Activated T-helper 1 cell treated with Interleukin-2 at 50 U/mL for 16 hours (primary cell): ENCODE results near the gene PXDN.
"Not testable (repeated sequence)": the region's sequence is repeated elsewhere in the genome, so short reads cannot be mapped to it uniquely, and the experiment has no call there.

Experiments
- DNase-seq: peaks from one replicate; pipeline ENCODE4 v3.0.0-alpha.2; 2020; ENCODE audit warnings: low read depth

The PXDN gene

DNA sequence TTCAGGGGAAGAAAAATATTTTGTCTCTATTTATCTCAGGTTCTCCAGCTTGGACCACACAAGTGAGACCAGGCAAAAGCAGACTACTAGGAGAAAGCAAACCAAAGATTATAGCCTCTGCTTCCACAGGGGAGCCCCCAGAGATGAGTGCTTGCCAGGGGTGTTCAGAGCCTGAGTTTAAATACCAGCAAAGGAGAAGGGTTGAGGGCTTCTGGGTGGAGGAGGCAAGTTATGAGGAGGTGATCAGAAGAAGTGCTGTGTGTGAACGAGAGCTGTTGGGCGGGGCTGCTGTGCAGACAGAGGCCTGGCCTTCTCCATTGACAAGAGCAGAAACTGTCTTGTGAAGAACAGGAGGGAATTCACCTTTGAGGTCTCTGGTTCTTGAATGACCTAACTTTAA is 32.8 kb upstream of the PXDN start:
- no peak for DNase-seq

DNA sequence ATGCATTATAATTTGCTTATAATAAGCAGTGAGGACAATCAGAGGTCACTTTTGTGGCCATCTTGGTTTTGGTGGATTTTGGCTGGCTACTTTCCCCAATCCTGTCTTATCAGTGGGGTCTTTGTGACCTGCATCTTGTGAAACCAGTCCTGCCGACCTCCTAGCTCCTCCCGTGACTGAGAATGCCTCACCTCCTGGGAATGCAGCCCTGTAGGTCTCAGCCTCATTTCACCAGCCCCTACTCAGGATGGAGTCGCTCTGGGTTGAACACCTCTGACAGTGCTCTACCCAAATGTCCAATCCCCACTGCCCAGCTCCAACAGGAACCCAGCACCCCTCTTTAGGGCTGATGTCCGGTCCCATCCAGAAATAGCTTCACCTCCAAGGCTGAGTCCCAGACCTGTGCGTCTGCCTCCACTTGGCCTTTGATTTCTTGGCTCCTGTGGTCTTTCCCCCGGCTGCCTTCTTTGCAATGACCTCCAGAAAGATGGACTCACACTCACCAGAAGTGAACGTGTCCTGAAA is 31.3 kb upstream of the PXDN start:
- DNase-seq = no peak

DNA sequence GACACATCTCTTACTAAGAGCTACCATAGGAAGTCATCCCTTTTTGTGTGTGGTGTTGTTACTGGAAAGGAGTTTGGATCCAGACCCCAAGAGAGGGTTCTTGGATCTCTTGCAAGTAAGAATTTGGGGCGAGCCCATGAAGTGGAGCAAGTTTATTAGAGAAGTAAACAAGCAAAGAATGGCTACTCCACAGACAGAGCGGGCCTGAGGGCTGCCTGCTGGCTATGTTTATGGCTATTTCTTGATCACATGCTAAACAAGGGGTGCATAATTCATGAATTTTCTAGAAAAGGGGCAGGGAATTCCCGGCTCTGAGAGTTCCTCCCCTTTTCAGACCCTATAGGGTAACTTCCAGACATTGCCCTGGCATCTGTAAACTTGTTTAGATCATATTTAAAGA is 30.6 kb upstream of the PXDN start:
- no peak for DNase-seq

- no peak for DNase-seq
These were observed 29.6 kb upstream of the PXDN start for GRCh38 chr2:1773883-1774282.

DNA sequence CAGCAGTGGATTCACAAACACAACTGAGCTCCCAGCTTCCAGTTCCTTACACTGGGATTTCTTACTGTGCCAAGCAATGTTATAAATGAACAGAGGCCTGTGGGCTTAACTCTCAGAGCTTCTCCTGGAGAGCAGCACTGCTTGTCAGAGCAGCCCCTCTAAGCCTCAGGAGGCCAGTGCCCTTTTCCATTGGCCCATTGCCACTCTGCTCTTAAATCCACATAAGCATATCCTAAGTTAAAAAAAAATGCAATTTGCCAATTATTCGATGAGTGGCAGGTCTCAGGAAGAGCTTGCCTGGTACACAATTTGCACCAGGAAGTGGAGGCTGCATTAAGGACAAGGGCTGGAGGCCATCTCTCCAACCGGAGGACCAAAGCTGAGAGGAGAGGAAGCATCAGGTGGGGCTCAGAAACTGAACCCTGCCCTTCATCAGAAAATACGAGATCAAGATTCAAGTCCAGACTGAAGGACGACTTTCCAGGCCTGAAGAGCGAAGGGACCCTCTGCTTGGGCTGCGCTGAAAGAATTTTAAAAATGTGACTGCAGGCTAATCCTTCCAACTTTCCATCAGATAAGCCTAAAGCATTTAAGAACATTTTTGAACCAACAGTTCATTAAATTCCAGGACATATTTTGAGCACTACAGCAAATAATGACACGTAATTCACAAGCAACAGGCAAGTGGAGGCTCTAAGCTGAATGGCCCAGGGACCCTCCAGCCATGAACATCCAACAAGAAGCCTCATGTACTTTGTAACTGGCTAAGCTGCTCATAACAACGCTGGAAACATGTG is 28.4 kb upstream of the PXDN start:
- DNase-seq = no peak

DNA sequence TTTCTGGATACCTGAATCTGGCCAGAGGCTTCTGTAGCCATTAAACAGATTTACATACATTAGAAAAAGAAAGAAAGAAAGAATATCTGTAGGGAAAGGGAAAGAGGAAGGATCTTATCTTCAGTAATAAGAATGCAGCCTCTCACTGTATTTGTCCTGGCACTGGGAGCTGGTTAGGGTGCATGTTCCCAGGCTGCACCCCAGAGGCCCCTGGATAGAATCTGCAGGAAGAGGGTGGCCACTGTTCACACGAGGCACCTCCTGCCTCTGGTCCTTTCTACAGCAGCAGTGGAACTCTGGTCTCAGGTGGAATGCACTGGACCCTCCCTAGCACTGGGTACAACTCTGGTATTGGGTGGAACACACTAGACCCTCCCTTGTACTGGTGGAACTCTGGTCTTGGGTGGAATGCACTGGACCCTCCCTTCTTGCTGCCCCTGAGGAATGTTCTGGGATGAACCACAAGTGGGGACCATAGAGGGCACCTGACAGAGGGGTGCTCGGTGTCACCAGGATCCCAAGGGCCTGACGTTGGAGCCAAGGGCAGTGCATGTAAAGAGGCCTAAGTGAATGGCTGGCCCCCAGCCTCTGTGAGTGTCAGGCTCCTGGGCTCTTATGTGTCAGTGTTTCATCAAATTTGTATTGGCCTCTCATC is 27.4 kb upstream of the PXDN start:
- no peak for DNase-seq

GRCh38 chr2:1770566-1771380 is 26.5 kb upstream of the PXDN start:
- no peak for DNase-seq

DNA sequence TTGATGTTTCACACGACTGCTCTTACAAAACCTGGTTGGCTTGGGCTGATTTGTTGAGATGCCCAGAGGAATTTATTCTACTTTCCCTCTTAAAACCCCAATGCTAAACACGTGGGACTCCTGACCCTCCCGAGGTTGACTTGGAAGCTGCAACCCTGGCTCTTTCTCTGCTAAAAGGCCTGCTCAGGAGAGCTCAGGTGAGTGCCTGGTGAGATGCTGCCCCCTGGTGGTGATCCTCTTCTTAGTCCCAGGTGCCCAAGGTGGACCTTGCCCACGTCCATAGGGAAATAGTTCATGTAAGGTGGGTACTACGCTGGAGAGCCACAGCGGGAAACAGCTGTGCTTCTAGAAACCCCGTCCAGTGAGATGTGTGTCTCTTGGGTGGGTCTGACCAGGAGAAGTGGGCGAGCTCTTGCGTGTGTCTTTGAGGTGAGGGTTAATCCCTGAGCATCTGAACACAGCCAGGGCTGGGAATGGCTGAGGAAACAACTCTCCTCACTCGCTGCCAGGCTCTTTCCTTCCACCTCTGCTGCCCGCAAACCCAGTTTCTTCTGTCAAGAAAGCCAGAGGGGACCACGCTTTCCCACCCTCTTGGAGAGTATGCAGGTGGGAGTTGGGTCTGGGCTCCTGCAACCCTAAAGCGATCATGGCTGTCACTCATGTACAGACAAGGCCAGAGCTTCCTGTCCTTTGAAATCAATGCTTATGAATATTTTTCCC is 25.5 kb upstream of the PXDN start:
- no peak for DNase-seq

- no peak for DNase-seq
These were observed 23.8 kb upstream of the PXDN start for GRCh38 chr2:1767939-1768691.

- DNase-seq = no peak
These were observed 22.8 kb upstream of the PXDN start for GRCh38 chr2:1766851-1767811.

DNA sequence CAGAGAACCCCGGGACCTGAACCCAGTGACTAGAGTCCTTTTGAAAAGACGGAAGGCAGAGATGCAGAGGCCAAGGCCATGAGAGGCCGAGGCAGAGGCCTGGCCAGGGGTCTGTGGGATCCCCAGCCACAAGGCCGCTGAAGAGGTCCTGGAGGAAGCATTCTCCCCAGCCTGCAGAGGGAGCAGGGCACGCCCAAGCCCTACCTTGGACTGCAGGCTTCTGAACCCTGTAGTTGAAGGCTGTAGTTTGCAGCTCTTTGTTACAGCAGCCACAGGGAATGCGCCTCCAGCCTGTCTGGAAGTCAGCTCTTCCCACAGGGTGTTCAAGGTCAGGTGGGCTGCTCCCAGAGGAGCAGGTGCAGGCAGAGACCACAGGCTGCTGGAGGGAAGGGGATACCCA is 22.1 kb upstream of the PXDN start:
- no peak for DNase-seq

GRCh38 chr2:1765201-1765600 is 20.9 kb upstream of the PXDN start:
- not testable (repeated sequence) for DNase-seq

- no peak for DNase-seq
These were observed 15.3 kb upstream of the PXDN start for GRCh38 chr2:1759611-1759930.

DNA sequence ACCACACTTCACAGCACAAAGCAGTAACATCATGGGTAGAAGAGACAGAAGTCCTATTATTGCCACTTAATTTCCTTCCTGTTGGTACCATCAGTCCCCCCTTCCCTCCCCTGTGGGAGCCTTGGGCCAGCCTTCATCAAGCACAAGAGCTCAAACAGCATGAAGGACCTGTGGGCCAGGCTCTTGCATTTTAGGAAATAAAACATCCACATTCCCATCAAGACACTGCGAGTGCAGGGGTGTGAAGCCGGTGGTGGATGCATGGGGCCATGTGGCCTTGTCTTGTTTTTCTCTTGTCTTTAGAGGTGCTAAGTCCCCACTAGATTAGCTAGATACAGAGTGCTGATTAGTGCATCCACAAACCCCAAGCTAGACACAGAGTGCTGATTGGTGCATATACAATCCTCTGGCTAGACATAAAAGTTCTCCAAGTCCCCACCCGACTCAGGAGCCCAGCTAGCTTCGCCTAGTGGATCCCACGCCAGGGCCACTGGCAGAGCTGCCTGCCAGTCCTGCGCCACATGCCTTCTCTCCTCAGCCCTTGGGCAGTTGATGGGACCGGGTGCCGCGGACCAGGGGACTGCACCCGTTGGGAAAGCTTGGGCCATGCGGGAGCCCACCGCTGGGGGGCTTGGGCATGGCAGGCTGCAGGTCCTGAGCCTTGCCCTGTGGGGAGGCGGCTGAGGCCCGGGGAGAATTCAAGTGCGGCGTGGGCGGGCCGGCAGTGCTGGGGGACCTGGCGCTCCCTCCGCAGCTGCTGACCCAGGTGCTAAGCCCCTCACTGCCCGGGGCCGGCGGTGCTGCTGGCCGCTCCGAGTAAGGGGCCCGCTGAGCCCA is 14.7 kb upstream of the PXDN start:
- DNase-seq = no peak

DNA sequence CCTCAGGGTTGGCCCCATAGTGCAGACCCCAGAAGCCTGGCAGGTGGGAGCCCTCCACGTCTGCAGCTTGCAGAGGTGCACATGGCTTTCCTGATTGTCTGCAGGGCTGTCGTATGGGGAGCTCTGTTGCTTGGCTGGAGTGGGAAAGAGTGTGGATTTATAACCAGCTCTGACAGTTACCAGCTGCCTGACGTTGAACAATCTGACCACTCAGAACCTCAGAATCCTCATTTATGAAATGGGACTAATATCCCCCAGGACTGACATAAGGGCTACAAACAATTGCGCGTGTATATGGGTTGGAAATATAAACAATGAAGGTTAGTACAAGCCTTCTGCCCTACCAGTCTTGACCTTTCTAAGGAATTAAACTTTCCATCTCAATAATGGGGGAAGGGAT is 13.9 kb upstream of the PXDN start:
- no peak for DNase-seq

- no peak for DNase-seq
These were observed 13.3 kb upstream of the PXDN start for GRCh38 chr2:1757567-1757966.

GRCh38 chr2:1757146-1757545 is 12.8 kb upstream of the PXDN start:
- DNase-seq = not testable (repeated sequence)

DNA sequence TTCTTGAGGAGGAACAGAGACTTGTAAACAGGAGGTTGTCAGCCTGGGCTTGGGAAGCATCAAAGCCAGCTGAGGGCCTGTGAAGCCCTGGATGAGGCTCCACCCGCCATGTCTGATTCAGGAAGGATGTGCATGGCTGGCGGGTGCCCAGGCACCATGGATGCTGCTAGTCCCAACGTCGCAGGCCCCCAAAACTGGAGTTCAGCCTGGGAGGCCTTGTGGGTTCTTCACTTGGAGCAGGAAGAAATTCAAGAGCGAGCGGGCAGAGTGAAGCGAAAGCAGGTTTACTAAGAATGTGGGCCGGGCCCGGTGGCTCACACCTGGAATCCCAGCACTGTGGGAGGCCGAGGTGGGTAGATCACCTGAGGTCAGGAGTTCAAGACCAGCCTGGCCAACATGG is 12.1 kb upstream of the PXDN start:
- no peak for DNase-seq

DNA sequence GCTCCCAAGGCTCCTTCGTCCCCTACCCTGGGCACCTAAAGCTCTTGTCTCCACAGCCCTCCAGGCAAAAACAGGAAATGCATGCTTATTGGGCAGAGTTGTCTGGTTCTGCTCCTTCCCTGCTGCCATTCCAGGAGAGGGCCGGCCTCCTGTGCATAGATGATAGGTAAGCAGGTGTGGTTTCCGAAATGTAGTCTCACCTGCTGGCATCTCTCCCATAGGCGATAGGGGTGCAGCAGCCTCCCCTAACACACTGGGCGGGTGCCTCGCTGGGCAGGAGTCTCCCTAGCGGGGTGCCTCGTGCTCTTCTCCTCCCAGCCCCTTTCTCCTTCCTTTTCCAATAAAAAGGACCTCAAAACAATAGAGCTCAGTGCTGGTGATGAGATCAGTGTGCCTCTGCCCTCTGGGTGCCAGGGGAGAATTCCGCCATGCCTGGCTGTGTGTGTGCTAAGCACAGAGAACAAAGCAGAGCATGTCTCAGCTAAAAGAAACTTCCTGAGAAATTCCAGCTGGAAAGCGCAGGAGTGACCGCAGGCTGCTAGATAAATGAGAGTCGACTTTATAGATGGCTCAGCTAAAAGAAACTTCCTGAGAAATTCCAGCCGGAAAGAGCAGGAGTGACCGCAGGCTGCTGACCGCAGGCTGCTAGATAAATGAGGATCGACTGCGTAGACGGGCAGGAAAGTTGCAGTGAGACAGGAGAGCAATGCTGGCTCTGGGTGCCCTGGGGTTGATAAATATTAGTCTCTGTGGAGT is 11.3 kb upstream of the PXDN start:
- no peak for DNase-seq
